Activated T-helper 2 cell treated with anti-CD3 and anti-CD28 coated beads, Interferon-gamma antibody, Interleukin-2, Interleukin-4, amounts not matched to agents 10 μg/mL and 5 μg/mL and 100 μg/mL, durations not matched to agents 14 hours and 24 hours and 36 hours (primary cell): ENCODE measurements around the gene TSFM. TPM values are rescaled to one million over a fixed set of nuclear protein-coding genes. Genes with fewer than 3 reads are reported as not detected.
A peak's percentile ranks its signal among the peaks of the same experiment; 100 is the strongest.

Experiments used
- DNase-seq: peaks from one replicate; pipeline ENCODE4 v3.0.0; 2021; ENCODE audit warnings: low spot score
- H3K27ac Mint-ChIP-seq: one replicate; pipeline ENCODE4 v1.8.0; 2021; ENCODE audit warnings: mixed read lengths
- H3K27me3 Mint-ChIP-seq: one replicate; pipeline ENCODE4 v1.8.0; 2021; ENCODE audit warnings: low read depth, mixed read lengths
- H3K36me3 Mint-ChIP-seq: one replicate; pipeline ENCODE4 v1.8.0; 2021; ENCODE audit warnings: low read depth, mixed read lengths
- H3K4me1 Mint-ChIP-seq: one replicate; pipeline ENCODE4 v1.8.0; 2021; ENCODE audit warnings: low read depth, mixed read lengths
- H3K4me3 Mint-ChIP-seq: one replicate; pipeline ENCODE4 v1.8.0; 2021; ENCODE audit warnings: low read depth, mild to moderate bottlenecking, moderate library complexity, mixed read lengths
- H3K9me3 Mint-ChIP-seq: one replicate; pipeline ENCODE4 v1.8.0; 2021; ENCODE audit warnings: mixed read lengths
- intact Hi-C: fragments of 100-400 bp; cut with micrococcal nuclease; formaldehyde crosslinking; loops from one replicate; pipeline ENCODE4 v1.15.1; 2023
- total RNA-seq: library from RNA; stranded (reverse); gene quantifications from 2 replicates; pipeline ENCODE4 v1.2.3, GENCODE V29; 2022

Gene TSFM
- 44.9 and 52.7 TPM in 2 replicates for total RNA-seq

- H3K36me3 Mint-ChIP-seq: peaks cover 31% of the 10 kb centered on the region
- intact Hi-C loops: loop anchor here (1.0 to 5.0 kb wide), 4 partner anchors 11 to 122 kb away; partner anchors contain the start of genes CTDSP2, EEF1AKMT3 and METTL1
- H3K4me1 Mint-ChIP-seq: peaks cover 21% of the 10 kb centered on the region
- no peaks in the 10 kb centered on the region for H3K27me3 Mint-ChIP-seq
- H3K9me3 Mint-ChIP-seq: no peaks in the 10 kb centered on the region
- H3K4me3 Mint-ChIP-seq: peak within 1 kb of the TSS; percentile 98
- H3K27ac Mint-ChIP-seq: peak within 1 kb of the TSS; percentile 95
- DNase-seq: peak; percentile 94
Measured at GRCh38 chr12:57782608-57783465, at the start of gene TSFM. Gene TSFM, plus strand, starts transcription at chr12:57782787. Its CDS starts 15 bp downstream, at chr12:57782802.

- intact Hi-C loops: no loop called here
- Mint-ChIP-seq H3K36me3 (peaks cover 60% of the 10 kb centered on the region), H3K4me1 (peaks cover 4% of the 10 kb centered on the region), H3K4me3 (no peak overlapping the region), H3K27me3 (no peaks in the 10 kb centered on the region), H3K9me3 (no peaks in the 10 kb centered on the region), H3K27ac (no peak overlapping the region)
- no peak for DNase-seq
Measured at GRCh38 chr12:57733928-57734327, 48.7 kb upstream of the TSFM start.

GRCh38 chr12:57734591-57734990 is 48.0 kb upstream of the TSFM start:
- Mint-ChIP-seq H3K27ac (no peak overlapping the region), H3K36me3 (peaks cover 62% of the 10 kb centered on the region)
- intact Hi-C loops: no loop called here

GRCh38 chr12:57735198-57735855 is 47.3 kb upstream of the TSFM start:
- H3K27ac Mint-ChIP-seq: no peak overlapping the region
- H3K9me3 Mint-ChIP-seq: no peaks in the 10 kb centered on the region
- peaks cover 58% of the 10 kb centered on the region for H3K36me3 Mint-ChIP-seq
- H3K27me3 Mint-ChIP-seq: no peaks in the 10 kb centered on the region
- intact Hi-C loops: no loop called here
- peaks cover 14% of the 10 kb centered on the region for H3K4me1 Mint-ChIP-seq
- H3K4me3 Mint-ChIP-seq: no peak overlapping the region
- DNase-seq: no peak

More at GRCh38 chr12:57734591-57734990, 48.0 kb upstream of the TSFM start:
- H3K4me3 Mint-ChIP-seq: no peak overlapping the region
- no peaks in the 10 kb centered on the region for H3K27me3 Mint-ChIP-seq
- H3K9me3 Mint-ChIP-seq: no peaks in the 10 kb centered on the region
- DNase-seq: no peak
- peaks cover 11% of the 10 kb centered on the region for H3K4me1 Mint-ChIP-seq

GRCh38 chr12:57735952-57736740 is 46.4 kb upstream of the TSFM start:
- Mint-ChIP-seq H3K36me3 (peaks cover 50% of the 10 kb centered on the region), H3K4me3 (no peak overlapping the region), H3K27me3 (no peaks in the 10 kb centered on the region), H3K27ac (no peak overlapping the region), H3K9me3 (no peaks in the 10 kb centered on the region), H3K4me1 (peaks cover 21% of the 10 kb centered on the region)
- DNase-seq: no peak
- intact Hi-C loops: no loop called here

GRCh38 chr12:57736741-57737466 is 45.7 kb upstream of the TSFM start:
- Mint-ChIP-seq H3K36me3 (peaks cover 45% of the 10 kb centered on the region), H3K27ac (no peak overlapping the region), H3K27me3 (no peaks in the 10 kb centered on the region), H3K9me3 (no peaks in the 10 kb centered on the region), H3K4me1 (peaks cover 24% of the 10 kb centered on the region), H3K4me3 (no peak overlapping the region)
- DNase-seq: no peak
- intact Hi-C loops: no loop called here

GRCh38 chr12:57737467-57738460 is 44.8 kb upstream of the TSFM start:
- H3K27me3 Mint-ChIP-seq: no peaks in the 10 kb centered on the region
- no peak overlapping the region for H3K4me3 Mint-ChIP-seq
- H3K9me3 Mint-ChIP-seq: no peaks in the 10 kb centered on the region
- intact Hi-C loops: no loop called here
- no peak overlapping the region for H3K27ac Mint-ChIP-seq
- peaks cover 36% of the 10 kb centered on the region for H3K36me3 Mint-ChIP-seq
- peaks cover 28% of the 10 kb centered on the region for H3K4me1 Mint-ChIP-seq
- no peak for DNase-seq

- Mint-ChIP-seq H3K4me3 (peak within 1 kb of the TSS; percentile 51), H3K4me1 (peaks cover 28% of the 10 kb centered on the region), H3K27ac (peak within 1 kb of the TSS; percentile 75), H3K9me3 (no peaks in the 10 kb centered on the region), H3K27me3 (no peaks in the 10 kb centered on the region), H3K36me3 (peaks cover 31% of the 10 kb centered on the region)
- intact Hi-C loops: no loop called here
- DNase-seq: no peak
Measured at GRCh38 chr12:57738661-57739237, 43.8 kb upstream of the TSFM start, which contains the start of gene AGAP2. Gene AGAP2, minus strand, starts transcription at chr12:57738742. Its CDS starts 496 bp downstream, at chr12:57738246.

GRCh38 chr12:57739387-57739786 is 43.2 kb upstream of the TSFM start:
- peak overlapping the region; percentile 75 for H3K27ac Mint-ChIP-seq
- peak overlapping the region; percentile 51 for H3K4me3 Mint-ChIP-seq
- H3K4me1 Mint-ChIP-seq: peaks cover 35% of the 10 kb centered on the region
- H3K9me3 Mint-ChIP-seq: no peaks in the 10 kb centered on the region
- intact Hi-C loops: no loop called here
- H3K27me3 Mint-ChIP-seq: no peaks in the 10 kb centered on the region
- DNase-seq: no peak
- H3K36me3 Mint-ChIP-seq: peaks cover 29% of the 10 kb centered on the region

- no peak for DNase-seq
- H3K36me3 Mint-ChIP-seq: peaks cover 22% of the 10 kb centered on the region
- peak overlapping the region; percentile 51 for H3K4me3 Mint-ChIP-seq
- H3K4me1 Mint-ChIP-seq: peaks cover 36% of the 10 kb centered on the region
- no peaks in the 10 kb centered on the region for H3K9me3 Mint-ChIP-seq
- H3K27ac Mint-ChIP-seq: no peak overlapping the region
- no peaks in the 10 kb centered on the region for H3K27me3 Mint-ChIP-seq
- intact Hi-C loops: loop anchor here (5.0 kb wide), 2 partner anchors 108 to 253 kb away; partner anchors contain the start of genes B4GALNT1 and MARS1
Measured at GRCh38 chr12:57739914-57740538, 42.6 kb upstream of the TSFM start.
